ENCODE results near the gene CYSTM1.
"Not testable (repeated sequence)": the region's sequence is repeated elsewhere in the genome, so short reads cannot be mapped to it uniquely, and the experiment has no call there.

CYSTM1 gene

DNA sequence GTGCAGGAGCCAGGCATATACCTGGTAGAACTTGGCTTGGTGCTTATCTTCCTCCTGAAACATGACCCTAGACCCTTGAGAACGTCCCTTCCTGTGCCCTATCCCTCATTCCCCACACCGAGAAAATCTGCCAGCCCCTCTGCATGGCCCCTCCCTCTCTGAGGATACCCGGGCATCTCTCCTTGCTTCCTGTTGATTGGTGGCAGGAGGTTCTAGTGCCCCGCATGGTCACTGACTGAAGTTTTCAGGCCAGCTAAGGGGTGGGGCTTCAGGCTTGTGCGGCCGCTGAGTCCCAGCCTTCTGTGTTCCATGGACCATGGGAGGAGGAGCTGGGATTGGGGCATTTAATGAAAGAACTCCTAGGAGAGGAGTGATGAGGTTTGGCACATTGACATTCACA lies 26.5 kb upstream of the CYSTM1 start:
- no peak for DNase-seq (ENCODE audit: low read depth in 3 of 3, low spot score in 1 of 3)

DNA sequence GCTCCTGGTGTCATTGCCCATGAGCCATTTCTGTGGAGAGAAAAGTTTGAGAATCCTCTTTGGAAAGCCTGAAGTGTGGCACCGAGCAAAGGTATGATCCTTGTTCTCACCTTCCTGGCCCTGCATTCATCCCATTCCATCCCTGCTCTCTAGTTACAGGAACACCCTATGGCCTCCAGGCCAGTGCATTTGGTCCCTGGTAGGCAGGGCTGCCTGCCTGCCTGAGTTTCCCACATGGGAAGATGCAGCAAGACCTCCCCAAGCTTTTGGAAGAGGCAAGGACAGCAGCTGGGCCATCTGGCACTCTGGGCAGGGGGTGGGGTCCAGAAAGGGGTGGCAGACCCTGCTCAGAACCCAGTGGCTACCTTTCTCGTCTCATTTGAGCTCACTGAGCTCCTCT lies 24.8 kb upstream of the CYSTM1 start:
- no peak for DNase-seq (ENCODE audit: low read depth in 3 of 3, low spot score in 1 of 3)

DNA sequence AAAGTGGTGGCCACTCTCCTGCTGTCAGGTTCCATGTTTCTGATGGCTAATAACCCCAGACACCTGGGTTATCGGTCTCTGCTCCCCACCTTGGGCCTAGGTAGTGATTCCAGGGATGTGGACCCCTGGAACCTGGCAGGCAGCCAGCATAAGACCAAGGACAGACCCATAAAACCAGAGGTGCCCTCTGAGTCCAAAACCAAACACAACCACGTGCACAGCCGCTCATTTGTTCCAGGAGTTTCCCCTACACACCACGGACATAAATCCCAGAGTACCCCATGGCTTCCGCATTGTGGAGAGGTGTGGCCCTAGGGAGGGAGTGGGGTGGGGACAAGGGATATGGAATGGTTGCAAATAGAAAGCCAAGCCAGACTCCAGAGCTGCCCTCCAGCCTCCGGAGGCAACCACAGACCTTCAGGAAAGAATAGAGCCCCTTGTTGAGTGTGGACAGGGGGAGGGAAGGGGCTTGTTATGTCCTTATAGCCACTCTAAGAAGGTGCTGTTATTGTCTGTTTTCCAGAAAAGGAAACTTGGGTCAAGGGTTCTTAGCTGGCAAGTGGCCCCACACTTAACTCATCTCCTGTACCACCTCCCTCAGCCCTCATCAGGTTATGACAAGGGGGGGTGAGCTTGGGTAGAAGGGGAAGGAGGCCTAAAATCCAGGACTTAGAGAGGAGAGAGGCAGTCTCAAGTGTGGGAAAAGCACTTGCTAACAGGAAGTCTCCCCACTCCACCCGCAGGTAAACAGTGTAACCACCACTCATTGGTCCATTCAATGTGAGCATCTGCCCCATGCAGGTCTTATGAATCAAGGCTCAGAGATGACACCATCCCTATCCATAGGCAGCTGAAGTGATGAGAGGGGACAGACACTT lies 23.6 kb upstream of the CYSTM1 start:
- DNase-seq (ENCODE audit: low read depth in 3 of 3, low spot score in 1 of 3), result no peak

DNA sequence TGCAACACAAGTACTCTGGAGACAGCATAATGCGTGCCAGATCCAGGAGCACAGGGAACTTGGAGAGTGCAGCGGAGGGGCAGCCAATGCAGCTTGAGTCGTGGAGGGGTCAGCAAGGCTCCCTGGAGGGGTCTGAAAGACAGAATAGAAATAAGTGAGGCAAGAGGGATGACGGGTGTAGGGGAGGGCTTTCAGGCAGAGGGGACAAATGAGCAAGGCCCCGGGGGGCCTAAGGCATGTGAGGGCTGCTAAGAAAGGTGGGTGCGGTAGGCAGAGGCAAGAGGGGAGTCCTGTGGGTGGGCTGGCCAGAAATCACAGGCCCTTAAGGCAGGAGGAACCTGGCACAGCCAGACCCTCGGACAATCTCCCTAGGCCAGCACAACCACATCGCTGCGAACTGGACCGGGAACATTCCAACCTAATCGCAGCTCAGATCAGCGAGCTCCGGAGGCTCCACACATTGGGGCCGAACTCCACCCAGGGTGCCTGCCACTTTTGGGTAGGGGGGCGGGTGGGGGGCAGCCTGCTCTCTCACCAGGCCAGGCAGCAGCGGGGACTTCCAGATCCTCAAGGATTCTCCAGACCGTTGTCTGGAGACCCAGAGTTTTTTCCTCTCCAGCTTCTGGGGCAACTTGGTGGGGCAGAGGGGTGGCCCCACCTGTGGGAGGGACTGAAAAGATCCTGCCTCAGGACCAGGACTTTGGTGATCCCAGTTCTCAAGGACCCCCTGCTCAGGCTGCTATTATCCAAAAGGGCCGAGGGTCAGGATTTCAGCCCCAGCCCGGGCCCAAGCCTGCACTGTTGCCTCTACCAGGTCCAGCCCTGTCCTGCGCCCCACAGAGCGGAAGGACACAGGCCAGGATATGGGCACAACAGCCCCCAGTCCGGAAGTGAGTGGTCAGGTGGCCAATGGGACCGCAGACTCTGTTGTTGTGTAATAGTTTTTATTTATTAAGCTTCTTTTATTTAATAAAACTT lies 22.7 kb upstream of the CYSTM1 start:
- DNase-seq (ENCODE audit: low read depth in 3 of 3, low spot score in 1 of 3), result no peak

DNA sequence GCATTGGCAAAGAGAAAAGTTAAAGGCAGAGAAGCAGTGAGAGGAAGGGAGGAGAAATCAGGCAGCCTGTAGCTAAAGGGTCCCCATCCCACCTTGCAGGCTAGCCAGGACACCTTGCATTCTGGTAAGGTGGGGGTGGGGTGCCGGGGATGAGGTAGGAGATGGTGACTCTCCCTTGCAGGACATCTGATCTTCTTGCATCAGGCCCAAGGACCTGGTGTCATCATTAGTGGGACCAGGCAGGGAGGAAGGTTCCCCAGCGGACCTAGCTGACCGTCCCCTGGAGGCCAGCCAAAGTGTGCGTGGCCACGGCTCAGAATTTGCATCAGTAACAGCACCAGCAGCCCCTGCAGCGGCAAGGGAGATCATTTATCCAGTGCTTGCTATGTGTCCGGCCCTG lies 21.7 kb upstream of the CYSTM1 start:
- no peak for DNase-seq (ENCODE audit: low read depth in 3 of 3, low spot score in 1 of 3)

DNA sequence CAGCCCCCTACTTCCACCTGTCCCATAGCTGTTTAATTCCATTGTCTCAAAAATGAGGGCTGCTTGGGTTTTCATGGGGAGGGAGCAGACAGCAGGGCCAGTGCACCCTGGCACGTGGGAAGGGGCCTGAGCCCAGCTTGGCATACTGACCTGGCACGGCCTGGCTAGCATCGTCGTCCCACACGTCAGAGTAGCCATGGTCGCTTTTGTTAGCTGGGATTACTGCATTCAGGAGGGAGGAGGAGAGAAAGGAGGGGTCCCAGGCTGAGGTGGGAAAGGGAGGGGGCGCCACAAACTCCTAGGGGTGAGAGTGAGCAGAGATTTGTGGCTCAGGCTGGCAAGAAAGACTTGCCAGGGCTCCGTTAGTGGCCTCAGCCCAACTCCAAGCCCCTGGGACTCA lies 21.1 kb upstream of the CYSTM1 start:
- DNase-seq (ENCODE audit: low read depth in 3 of 3, low spot score in 1 of 3), result no peak

DNA sequence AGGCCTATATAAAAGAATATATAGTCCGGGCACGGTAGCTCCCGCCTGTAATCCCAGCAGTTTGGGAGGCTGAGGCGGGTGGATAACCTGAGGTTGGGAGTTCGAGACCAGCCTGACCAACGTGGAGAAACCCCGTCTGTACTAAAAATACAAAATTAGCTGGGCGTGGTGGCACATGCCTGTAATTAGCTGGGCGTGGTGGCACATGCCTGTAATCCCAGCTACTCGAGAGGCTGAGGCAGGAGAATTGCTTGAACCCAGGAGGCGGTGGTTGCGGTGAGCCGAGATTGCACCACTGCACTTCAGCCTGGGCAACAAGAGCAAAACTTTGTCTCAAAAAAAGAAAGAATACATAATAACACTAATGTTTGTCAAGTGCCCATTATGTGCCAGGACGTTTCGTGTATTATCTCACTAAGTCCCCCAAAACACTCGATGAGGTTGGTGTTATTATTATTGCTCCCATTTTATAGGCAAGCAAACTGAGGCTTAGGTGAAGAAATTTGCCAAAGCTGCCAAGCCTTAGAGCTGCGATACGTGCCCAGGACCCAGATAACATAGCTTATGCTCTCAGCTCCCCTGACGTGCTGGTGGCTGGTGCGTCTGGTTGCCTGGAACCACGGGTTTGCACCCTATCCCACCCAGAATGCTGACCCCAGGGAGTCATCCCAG lies 20.1 kb upstream of the CYSTM1 start:
- DNase-seq (ENCODE audit: low read depth in 3 of 3, low spot score in 1 of 3), result not testable (repeated sequence)

DNA sequence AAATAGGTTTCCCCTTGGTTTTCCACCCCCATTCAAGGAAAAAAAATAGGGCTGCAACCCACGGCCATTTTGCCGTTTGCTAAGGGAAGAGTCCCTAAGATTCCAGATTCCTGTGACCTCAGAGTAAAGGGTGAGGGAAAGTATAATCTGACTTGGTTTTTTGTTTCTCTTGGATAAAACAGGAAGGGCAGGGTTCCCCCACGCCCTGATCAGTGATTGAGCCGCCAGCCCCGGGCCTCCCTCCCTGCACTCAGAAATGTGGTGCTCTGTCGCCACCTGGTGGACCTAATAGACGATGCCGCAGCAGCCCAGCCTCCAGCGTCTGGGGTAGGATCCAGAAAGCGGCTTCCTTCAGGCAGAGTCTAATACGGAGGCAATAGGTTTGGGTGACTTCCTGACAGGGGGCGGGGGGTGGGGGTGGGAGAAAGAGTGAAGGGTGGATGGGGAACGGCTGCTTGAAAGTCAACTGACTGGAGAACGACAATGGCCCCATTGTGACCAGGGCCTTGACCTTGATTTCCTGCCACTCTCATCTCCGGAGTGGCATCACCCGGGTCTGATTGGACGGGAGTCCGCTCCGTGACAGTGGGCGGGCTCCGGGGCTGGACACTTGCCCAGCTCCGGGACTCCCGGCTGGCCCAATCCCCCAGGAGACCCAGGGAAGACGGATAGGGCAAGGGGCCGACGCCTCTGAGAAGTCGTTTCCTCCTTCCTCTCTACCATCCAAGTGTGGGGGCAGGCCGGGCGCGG lies 17.8 kb upstream of the CYSTM1 start:
- peak; percentile 65 to 81 (median 78) for DNase-seq (ENCODE audit: low read depth in 3 of 3, low spot score in 1 of 3)

DNA sequence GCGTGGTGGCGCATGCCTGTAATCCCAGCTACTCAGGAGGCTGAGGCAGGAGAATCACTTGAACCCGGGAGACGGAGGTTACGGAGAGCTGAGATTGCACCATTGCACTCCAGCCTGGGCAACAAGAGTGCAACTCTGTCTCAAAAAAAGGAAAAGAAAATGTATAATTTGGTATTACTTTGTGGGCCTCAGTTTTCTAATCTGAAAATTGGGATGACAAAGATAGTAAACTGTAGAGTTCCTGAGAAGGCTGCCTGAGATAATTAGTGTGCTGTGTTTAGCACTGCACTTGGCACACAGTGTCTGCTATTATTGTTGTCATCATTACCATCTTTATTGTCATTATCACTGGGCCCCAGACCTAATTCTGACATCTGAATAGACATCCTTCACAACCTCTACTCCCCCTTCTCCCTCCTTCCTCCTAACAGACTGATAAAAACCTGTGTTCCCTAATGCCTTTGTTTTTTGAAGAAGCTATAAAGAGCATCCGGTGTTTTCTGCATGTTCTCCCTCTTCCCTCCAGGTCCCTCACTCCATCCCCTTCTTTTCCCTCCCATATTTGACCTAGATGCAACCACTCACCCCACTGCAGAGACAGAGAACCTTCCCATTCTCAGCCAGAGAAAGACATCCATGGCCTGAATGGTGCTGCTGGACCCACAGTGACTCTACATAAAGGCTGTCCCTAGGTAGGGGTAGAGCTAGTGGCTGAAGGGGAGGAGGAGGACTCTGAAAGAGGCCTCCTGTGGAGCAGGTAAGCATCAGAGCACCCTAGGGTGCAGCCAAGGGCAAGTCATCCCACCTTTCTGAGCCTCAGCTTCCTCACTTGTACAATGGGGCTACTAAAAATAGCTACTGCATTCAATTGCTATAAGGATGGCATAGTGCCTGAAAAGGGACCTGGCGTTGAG lies 15.7 kb upstream of the CYSTM1 start:
- DNase-seq (ENCODE audit: low read depth in 3 of 3, low spot score in 1 of 3), result no peak

DNA sequence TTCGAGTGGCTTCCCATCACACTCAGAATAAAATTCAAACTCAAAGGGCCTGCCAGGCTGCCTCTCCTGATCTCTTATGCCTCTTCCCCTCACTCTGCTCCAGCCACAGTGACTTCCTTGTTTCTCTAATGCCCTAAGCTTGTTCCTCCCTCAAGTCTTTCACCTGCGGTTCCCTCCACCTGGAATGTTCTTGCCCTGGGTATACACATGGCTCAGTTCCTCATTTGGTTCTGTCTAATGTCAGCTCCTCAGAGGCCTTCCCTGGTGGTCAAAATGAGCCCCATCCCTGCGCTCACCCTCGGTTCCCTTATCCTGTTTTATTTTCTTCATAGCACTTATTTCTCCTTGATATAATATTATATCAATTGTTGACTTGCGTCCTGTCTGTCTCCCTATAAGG lies 12.7 kb upstream of the CYSTM1 start:
- DNase-seq (ENCODE audit: low read depth in 3 of 3, low spot score in 1 of 3), result no peak

DNA sequence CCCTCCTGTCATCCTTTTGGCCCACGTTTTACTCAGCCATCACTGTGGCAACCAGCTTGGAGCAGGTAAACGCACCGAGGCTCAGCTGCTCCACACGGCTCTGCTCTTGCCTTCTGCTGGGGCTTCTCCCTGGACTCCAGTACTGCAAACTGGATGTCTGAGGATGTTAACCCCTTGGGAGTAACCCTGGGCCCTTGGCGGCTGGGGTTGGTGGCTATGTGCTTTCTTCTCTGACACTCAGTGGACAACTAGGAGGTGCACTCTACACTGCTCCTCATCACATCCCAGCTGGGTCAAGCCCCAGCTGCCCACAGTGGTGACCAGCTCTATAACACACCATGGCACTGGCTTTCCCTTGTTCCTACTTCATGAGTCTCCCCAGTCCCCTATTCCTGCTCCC lies 12.2 kb upstream of the CYSTM1 start:
- DNase-seq (ENCODE audit: low read depth in 3 of 3, low spot score in 1 of 3), result no peak

DNA sequence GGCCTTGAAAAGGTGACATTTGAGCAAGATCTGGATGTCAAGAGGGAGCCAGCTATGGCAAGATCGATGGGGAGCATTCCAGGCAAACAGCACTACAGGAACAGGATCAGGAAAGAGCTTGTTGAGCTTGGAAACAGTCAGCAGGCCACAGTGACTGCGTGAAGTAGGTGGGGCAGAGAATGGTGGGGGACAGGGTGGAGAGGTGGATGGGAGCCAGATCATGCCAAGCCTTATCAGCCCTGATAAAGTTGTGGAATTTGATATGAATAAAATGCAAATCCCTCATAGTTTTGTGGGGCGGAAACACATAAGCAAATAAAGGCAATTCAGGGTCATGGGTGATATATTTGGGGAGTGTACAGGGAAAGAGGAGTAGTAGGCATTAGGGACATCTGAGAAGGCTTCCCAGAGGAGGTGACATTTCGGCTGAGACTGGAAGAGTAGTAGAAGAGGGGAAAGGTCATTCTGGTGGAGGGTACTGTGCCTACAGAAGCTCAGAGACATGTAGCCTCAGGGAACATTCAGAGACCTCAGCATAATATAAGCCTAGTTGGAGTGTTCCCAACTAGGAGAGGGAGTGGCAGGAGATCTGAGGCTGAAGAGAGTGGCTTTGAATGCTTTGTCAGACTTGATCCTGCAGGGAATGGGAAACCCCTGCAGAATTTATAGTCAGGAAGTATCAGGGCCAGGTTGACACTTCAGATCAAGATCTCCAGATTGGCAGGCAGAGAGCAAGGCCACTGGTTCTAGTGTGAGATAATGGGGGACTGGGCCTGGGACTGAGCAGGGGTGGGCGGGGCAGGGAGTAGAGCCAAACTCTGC lies 9.7 kb upstream of the CYSTM1 start:
- no peak for DNase-seq (ENCODE audit: low read depth in 3 of 3, low spot score in 1 of 3)

DNA sequence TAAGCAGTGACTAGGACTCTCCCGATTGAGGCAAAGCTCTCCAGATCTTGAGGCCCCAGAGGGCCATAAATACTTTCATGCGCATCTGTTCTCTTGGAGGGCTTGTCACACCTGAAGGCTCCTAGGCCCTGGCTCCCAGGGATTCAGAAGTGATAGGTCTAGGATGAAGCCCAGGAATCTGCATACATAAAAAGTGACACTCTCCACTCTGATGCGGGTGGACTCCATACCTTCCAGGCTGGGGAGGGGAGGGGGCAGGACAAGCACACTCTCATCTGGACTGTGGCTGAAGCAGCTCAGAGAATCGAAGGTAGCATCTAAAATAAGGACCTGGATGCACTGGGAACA lies 9.1 kb upstream of the CYSTM1 start:
- DNase-seq (ENCODE audit: low read depth in 3 of 3, low spot score in 1 of 3), result no peak

DNA sequence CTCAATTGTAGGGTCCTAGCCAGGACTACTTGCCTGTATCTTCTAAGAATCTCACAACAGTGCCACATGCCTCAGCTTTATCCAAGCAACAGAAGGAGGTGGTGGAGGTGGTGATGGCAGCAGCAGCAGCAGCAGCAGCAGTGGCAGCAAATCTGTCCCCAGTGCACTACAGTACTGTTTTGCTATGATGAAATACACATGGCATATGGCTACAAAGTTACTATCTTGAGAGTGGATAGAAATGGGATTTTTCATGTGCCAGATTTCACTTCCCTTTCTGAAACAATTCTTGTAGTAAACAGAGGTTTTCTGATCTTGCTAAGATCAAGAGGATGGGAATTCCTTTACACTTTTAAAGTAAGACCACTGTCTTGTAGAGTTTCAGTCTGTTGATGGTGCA lies 8.1 kb upstream of the CYSTM1 start:
- no peak for DNase-seq (ENCODE audit: low read depth in 3 of 3, low spot score in 1 of 3)

DNA sequence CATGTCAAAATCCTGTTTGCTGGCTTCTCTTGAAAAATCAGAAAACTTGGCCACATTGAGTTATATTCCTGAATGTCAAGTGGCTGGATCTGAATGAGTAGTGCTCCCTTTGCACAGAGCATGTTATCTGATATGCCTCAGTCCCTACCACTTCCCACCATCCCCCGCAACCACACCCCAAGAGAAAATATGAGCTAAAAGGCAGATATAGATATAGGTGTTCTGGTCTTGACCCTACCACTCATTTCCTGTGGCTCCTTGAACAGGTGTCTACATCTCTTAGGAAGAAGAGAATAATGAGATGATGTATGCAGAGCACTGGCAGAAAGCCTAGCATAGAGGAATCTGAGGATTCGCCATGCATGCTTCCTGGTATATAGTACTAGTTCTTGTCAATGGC lies 6.6 kb upstream of the CYSTM1 start:
- DNase-seq (ENCODE audit: low read depth in 3 of 3, low spot score in 1 of 3), result no peak

DNA sequence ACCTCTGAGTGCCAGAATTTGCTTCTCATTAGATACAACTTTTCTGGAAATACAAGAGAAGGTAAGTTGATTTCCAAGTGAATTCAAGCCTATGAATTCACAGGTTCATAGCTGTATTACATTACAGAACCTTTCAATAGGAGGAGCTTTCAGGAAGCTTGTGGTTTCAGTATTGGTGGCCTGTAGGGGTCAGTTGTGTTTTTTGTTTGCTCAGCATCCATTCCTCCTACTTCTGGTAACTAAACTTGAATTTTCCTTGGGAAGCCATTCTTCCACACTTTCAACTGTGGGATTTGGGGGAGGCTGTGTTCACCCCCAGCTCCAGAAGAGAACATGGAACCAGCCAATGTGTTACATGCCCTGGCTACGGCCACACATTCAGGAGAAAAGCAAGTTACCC lies 5.6 kb upstream of the CYSTM1 start:
- DNase-seq (ENCODE audit: low read depth in 3 of 3, low spot score in 1 of 3), result no peak

DNA sequence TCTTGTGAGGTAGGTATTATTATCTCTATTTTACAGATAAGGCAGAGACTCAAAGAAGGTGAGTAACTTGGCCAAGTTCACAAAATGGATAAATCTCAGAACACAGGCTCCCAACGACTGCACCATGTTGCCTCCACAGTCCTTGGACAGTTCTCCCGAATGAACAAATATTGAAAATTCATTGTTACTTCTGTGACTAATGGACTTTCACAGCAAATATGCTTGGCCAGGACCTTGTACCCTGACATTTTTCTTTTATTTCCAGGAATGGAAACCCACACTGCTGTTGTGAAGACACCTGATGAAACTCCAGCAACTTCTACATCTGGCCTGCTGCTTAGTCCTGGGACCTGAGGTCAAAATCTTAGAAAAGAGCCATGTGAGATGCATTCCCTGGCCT lies 2.5 kb upstream of the CYSTM1 start:
- DNase-seq (ENCODE audit: low read depth in 3 of 3, low spot score in 1 of 3), result no peak

DNA sequence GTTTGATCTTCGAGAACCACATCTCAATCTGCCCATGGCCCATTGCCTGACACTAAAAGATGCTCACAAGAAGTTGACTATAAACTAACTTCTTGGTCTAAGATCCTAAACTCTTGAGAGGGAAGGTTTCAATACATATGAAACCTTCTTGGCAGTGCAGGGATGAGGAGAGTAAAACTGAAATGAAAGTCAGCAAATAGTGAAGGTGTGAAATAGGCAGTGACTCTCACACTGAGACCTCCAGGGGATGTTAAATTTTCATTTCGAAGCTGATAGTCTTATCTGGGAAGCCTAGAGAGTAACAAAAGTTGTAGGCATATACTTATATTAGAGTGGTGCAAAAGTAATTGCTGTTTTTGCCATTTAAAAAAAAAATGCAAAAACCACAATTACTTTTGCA lies 974 bp upstream of the CYSTM1 start:
- DNase-seq (ENCODE audit: low read depth in 3 of 3, low spot score in 1 of 3), result no peak
